Stomach (tissue), 9 donors: Measurements from ENCODE around the gene PDGFRB. TPM values are rescaled to one million over a fixed set of nuclear protein-coding genes. Genes with fewer than 3 reads are reported as not detected.
A peak's percentile ranks its signal among the peaks of the same experiment; 100 is the strongest.

Experiments
- DNase-seq, 2 donors: peaks; one replicate each; pipeline versions ENCODE4 v3.0.0 to v3.0.0-alpha.2; 2013 to 2019
- H3K27ac ChIP-seq, 5 donors: fragments of 200-600 bp in 4 of 5; sonication (generic) in 4 of 5; one replicate each; pipeline ENCODE4 v1.5.1; 2013 to 2019; ENCODE audit warnings: mild to moderate bottlenecking in 1 of 5, moderate library complexity in 1 of 5
- H3K27me3 ChIP-seq, 3 donors: fragments of 200-600 bp; sonication (generic); one replicate each; pipeline ENCODE4 v1.5.1; 2017 to 2019; ENCODE audit warnings: mixed run types in 1 of 3
- H3K36me3 ChIP-seq, 4 donors: fragments of 200-600 bp; sonication (generic); 1 replicate in 3 of 4; 2 replicates in 1 of 4; pipeline ENCODE4 v1.5.1; 2016 to 2019
- H3K4me1 ChIP-seq, 4 donors: fragments of 200-600 bp; sonication (generic); one replicate each; pipeline ENCODE4 v1.5.1; 2016 to 2019
- H3K4me3 ChIP-seq, 4 donors: fragments of 200-600 bp; sonication (generic) in 3 of 4; one replicate each; pipeline ENCODE4 v1.5.1; 2016 to 2019; ENCODE audit warnings: mild to moderate bottlenecking in 1 of 4
- H3K9me3 ChIP-seq, 4 donors: fragments of 200-600 bp; sonication (generic); one replicate each; pipeline ENCODE4 v1.5.1; 2016 to 2019
- CTCF ChIP-seq, 7 experiments: fragments of 450-650 bp in 4 of 7; fragments of 200-600 bp in 3 of 7; sonication (generic) in 3 of 7; IDR thresholded peaks; one replicate each; pipeline ENCODE4 v1.5.1; 2016 to 2019; ENCODE audit warnings: antibody characterized with exemption in 7 of 7, control low read depth in 2 of 7, mild to moderate bottlenecking in 1 of 7
- EP300 ChIP-seq: sonication (generic); formaldehyde crosslinking; IDR thresholded peaks from one replicate; pipeline ENCODE4 v1.6.1; 2017; ENCODE audit warnings: antibody characterized with exemption
- POLR2A ChIP-seq, 4 donors: fragments of 450-650 bp; IDR thresholded peaks; one replicate each; pipeline ENCODE4 v1.6.1; 2016; ENCODE audit warnings: antibody characterized with exemption in 4 of 4, control low read depth in 2 of 4, mild to moderate bottlenecking in 1 of 4, moderate library complexity in 1 of 4
- POLR2AphosphoS5 ChIP-seq, 3 donors: sonication (generic); formaldehyde crosslinking; IDR thresholded peaks; one replicate each; pipeline ENCODE4 v1.6.1; 2016; ENCODE audit warnings: antibody characterized with exemption in 3 of 3
- WGBS, 5 donors: extraction: QIAGEN DNeasy Blood & Tissue Kit in 3 of 5; methylation state at CpG; one replicate each; pipeline versions ENCODE4 v1.1.5 to v1.1.7; 2013 to 2018; 5-methylcytosine and 5-hydroxymethylcytosine counted together
- intact Hi-C: fragments of 100-400 bp; cut with DNase I; formaldehyde crosslinking; loops from one replicate; pipeline ENCODE4 v1.15.1; 2023; ENCODE audit warnings: low total_unique reads
- polyA plus RNA-seq, 3 donors: library from polyadenylated mRNA; stranded (reverse); fragments of 200-250 nt; gene quantifications; one replicate each; pipeline ENCODE4 v1.2.3, GENCODE V29; 2013
- total RNA-seq, 5 donors: library from RNA; depleted of rRNA; stranded (reverse); fragments of >200 nt; gene quantifications; one replicate each; pipeline versions ENCODE4 v1.1.0 to v1.2.3, GENCODE V29; 2014 to 2016
- donor health status: healthy with polysubstance abuse.
- donor health status: Bipolar disorder and iron deficiency.
- donor health status: healthy.

PDGFRB gene
- total and polyA plus RNA-seq, 8 donors, result 4.7 to 71.2 (median 34.6) TPM

- TF ChIP-seq POLR2AphosphoS5 (IDR thresholded peaks at IDR 0.05) (no peak), POLR2A (IDR thresholded peaks at IDR 0.05) (no peak), EP300 (no peak)
- WGBS, 5 donors, result 75 to 87% (median 81%) methylated on average over 10 of the region's 10 CpGs
- DNase-seq, result no peak
- no peaks in the 10 kb centered on the region for H3K27me3 ChIP-seq
- peaks cover 0 to 6% (median 0%) of the 10 kb centered on the region in 4 donors for H3K4me1 ChIP-seq
- H3K36me3 ChIP-seq, result peaks cover 14 to 89% (median 81%) of the 10 kb centered on the region in 4 donors
- intact Hi-C loops, result no loop called here
- no peak overlapping the region for H3K4me3 ChIP-seq
- H3K27ac ChIP-seq, result no peak overlapping the region
- no peaks in the 10 kb centered on the region for H3K9me3 ChIP-seq
Measured at GRCh38 chr5:150119421-150120061, 36.1 kb downstream of the PDGFRB start.

GRCh38 chr5:150118561-150119229 lies 37.0 kb downstream of the PDGFRB start:
- peaks cover 0 to 9% (median 0%) of the 10 kb centered on the region in 4 donors for H3K4me1 ChIP-seq
- H3K27ac ChIP-seq, result no peak overlapping the region
- peaks cover 14 to 80% (median 74%) of the 10 kb centered on the region in 4 donors for H3K36me3 ChIP-seq
- TF ChIP-seq EP300 (no peak), POLR2A (IDR thresholded peaks at IDR 0.05) (no peak), POLR2AphosphoS5 (IDR thresholded peaks at IDR 0.05) (no peak), CTCF (IDR thresholded peaks at IDR 0.05) (no peak)
- WGBS, 5 donors, result 84 to 96% (median 91%) methylated on average over 9 to 11 of the region's 11 CpGs
- DNase-seq, result peak in 1 of 2 donors; percentile 21
- H3K9me3 ChIP-seq, result no peaks in the 10 kb centered on the region
- intact Hi-C loops, result no loop called here
- no peaks in the 10 kb centered on the region for H3K27me3 ChIP-seq
- no peak overlapping the region for H3K4me3 ChIP-seq

GRCh38 chr5:150117945-150118560 lies 37.6 kb downstream of the PDGFRB start:
- Histone ChIP-seq H3K36me3 (peaks cover 14 to 75% (median 70%) of the 10 kb centered on the region in 4 donors), H3K27me3 (no peaks in the 10 kb centered on the region), H3K9me3 (no peaks in the 10 kb centered on the region), H3K4me1 (peaks cover 0 to 15% (median 3%) of the 10 kb centered on the region in 4 donors), H3K27ac (no peak overlapping the region), H3K4me3 (no peak overlapping the region)
- peak in 1 of 2 donors; percentile 8 for DNase-seq
- intact Hi-C loops, result no loop called here
- 73 to 94% (median 85%) methylated on average over 6 to 9 of the region's 9 CpGs for WGBS, 5 donors
- TF ChIP-seq CTCF (IDR thresholded peaks at IDR 0.05), result no peak
- no peak for TF ChIP-seq EP300
- TF ChIP-seq POLR2AphosphoS5 (IDR thresholded peaks at IDR 0.05), result no peak
- TF ChIP-seq POLR2A (IDR thresholded peaks at IDR 0.05), result no peak

GRCh38 chr5:150116667-150117400 lies 38.8 kb downstream of the PDGFRB start:
- DNase-seq, result peak in 1 of 2 donors; percentile 24
- Histone ChIP-seq H3K4me1 (peaks cover 0 to 19% (median 7%) of the 10 kb centered on the region in 4 donors), H3K4me3 (no peak overlapping the region), H3K27me3 (no peaks in the 10 kb centered on the region), H3K9me3 (no peaks in the 10 kb centered on the region), H3K27ac (no peak overlapping the region), H3K36me3 (peaks cover 8 to 64% (median 58%) of the 10 kb centered on the region in 4 donors)
- intact Hi-C loops, result no loop called here
- TF ChIP-seq EP300 (no peak), POLR2AphosphoS5 (IDR thresholded peaks at IDR 0.05) (no peak), CTCF (IDR thresholded peaks at IDR 0.05) (no peak), POLR2A (IDR thresholded peaks at IDR 0.05) (no peak)
- WGBS, 5 donors, result 83 to 89% (median 88%) methylated on average over 10 of the region's 10 CpGs
